ENCODE results near the gene RGS6. TPM values are rescaled to one million over a fixed set of nuclear protein-coding genes. Genes with fewer than 3 reads are reported as not detected.
A peak's percentile ranks its signal among the peaks of the same experiment; 100 is the strongest.

Gene RGS6
- total and polyA plus RNA-seq, 8 donors, result 0.12 to 4.1 (median 2.8) TPM

- TF ChIP-seq CTCF (IDR thresholded peaks at IDR 0.05), result no peak
- Histone ChIP-seq H3K4me3 (no peak overlapping the region), H3K9me3 (no peaks in the 10 kb centered on the region), H3K36me3 (no peaks in the 10 kb centered on the region), H3K4me1 (no peaks in the 10 kb centered on the region), H3K27me3 (no peaks in the 10 kb centered on the region), H3K27ac (no peak overlapping the region)
- DNase-seq (no peak), ATAC-seq (no peak)
- intact Hi-C loops (cut with DNase I), result no loop called here
Measured at GRCh38 chr14:72314808-72315435, 382.7 kb downstream of the RGS6 start.

- Histone ChIP-seq H3K9me3 (no peaks in the 10 kb centered on the region), H3K4me1 (no peaks in the 10 kb centered on the region), H3K27ac (no peak overlapping the region), H3K36me3 (no peaks in the 10 kb centered on the region), H3K4me3 (no peak overlapping the region), H3K27me3 (no peaks in the 10 kb centered on the region)
- ATAC-seq, result no peak
- DNase-seq, result no peak
- intact Hi-C loops (cut with DNase I), result no loop called here
- no peak for TF ChIP-seq CTCF (IDR thresholded peaks at IDR 0.05)
Measured at GRCh38 chr14:72315714-72316113, 383.5 kb downstream of the RGS6 start.

GRCh38 chr14:72318648-72319047 lies 386.4 kb downstream of the RGS6 start:
- H3K4me1 ChIP-seq, result no peaks in the 10 kb centered on the region
- DNase-seq, result no peak
- no peak overlapping the region for H3K4me3 ChIP-seq
- no peak for TF ChIP-seq CTCF (IDR thresholded peaks at IDR 0.05)
- no peak for ATAC-seq
- H3K9me3 ChIP-seq, result no peaks in the 10 kb centered on the region
- no peak overlapping the region for H3K27ac ChIP-seq
- H3K27me3 ChIP-seq, result no peaks in the 10 kb centered on the region
- intact Hi-C loops (cut with DNase I), result no loop called here
- H3K36me3 ChIP-seq, result no peaks in the 10 kb centered on the region

GRCh38 chr14:72332046-72332445 lies 399.8 kb downstream of the RGS6 start:
- intact Hi-C loops (cut with DNase I), result no loop called here

GRCh38 chr14:72332871-72333270 lies 400.6 kb downstream of the RGS6 start:
- ATAC-seq (no peak), DNase-seq (no peak)
- H3K4me3 ChIP-seq, result no peak overlapping the region
- no peak overlapping the region for H3K27ac ChIP-seq
- H3K36me3 ChIP-seq, result no peaks in the 10 kb centered on the region
- H3K9me3 ChIP-seq, result no peaks in the 10 kb centered on the region
- intact Hi-C loops (cut with DNase I), result no loop called here
- H3K27me3 ChIP-seq, result no peaks in the 10 kb centered on the region
- TF ChIP-seq CTCF (IDR thresholded peaks at IDR 0.05), result no peak
- no peaks in the 10 kb centered on the region for H3K4me1 ChIP-seq

More at GRCh38 chr14:72332046-72332445, 399.8 kb downstream of the RGS6 start:
- Histone ChIP-seq H3K36me3 (no peaks in the 10 kb centered on the region), H3K4me3 (no peak overlapping the region), H3K27ac (no peak overlapping the region), H3K27me3 (no peaks in the 10 kb centered on the region), H3K9me3 (no peaks in the 10 kb centered on the region), H3K4me1 (no peaks in the 10 kb centered on the region)
- ATAC-seq (no peak), DNase-seq (peak in 1 of 4 donors; percentile 46)
- no peak for TF ChIP-seq CTCF (IDR thresholded peaks at IDR 0.05)

Measured in left lung (tissue), 10 donors.